Activated effector memory CD4-positive, alpha-beta T cell treated with anti-CD3 and anti-CD28 coated beads, Interleukin-2, amount 50 U/mL, for 16 hours (primary cell): ENCODE data around the gene MAOB.
"Not testable (repeated sequence)": the region's sequence is repeated elsewhere in the genome, so short reads cannot be mapped to it uniquely, and the experiment has no call there.

Experiments used
- DNase-seq: peaks from one replicate; pipeline ENCODE4 v3.0.0-alpha.2; 2020

The MAOB gene

DNA sequence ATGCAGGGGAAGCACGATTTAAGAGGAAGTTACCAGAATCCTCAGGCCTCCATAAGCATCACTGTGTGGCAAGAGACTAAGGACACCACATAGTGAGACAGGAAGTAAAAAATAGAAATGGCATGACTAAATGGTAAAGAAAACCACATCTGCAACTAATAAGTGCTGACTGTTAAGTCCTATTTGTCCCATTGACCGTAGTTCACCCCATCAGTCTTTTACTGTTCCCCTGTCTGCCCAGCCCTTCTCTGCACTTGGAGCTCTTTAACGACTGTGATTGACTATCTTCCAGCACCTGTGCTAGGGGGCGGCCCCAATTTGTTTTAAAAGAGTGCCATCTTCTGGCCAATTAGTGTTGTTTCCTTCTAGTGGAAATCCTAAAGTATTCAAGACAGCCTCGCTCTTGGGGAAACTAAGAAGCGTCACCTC lies 132.0 kb downstream of the MAOB start:
- peak; percentile 67 for DNase-seq

- no peak for DNase-seq
Observed at GRCh38 chrX:43747476-43747875, 134.8 kb downstream of the MAOB start.

DNA sequence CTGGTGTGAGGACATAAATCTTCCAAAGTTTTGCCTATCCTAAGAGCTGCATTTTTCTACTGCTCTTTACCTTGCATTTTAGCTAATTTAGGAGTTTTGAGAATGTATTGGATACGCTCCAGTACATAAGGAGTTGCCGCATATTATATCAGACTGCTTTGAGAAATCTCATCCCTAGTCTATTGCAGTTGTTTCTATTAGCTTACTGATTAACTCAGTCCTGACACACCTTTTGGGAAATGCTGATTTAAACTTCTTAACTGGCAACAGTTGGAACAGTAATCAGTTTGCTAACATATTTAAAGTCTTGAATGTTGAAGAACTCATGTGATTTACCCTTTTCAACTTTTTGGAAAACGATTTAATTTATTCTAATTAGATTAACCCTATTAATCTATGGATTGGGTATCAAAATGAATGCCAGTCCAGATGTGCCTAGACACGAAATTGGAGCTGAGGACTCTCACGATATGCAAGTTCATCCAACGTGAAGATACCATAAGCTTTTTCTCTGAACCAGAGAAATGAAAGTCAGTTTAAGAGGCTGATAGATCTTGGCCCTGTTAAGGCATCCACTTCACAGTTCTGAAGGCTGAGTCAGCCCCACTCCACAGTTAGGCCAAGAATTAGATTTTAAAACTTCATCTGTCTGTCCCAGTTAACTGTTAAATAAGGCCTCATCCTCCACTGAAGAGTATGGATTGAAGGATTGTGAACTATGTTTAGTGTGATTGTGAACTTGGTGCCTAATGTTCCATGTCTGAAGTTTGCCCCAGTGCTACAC lies 136.1 kb downstream of the MAOB start:
- no peak for DNase-seq

- DNase-seq = no peak
Observed at GRCh38 chrX:43744284-43744683, 138.0 kb downstream of the MAOB start.

GRCh38 chrX:43743100-43743822 lies 139.0 kb downstream of the MAOB start:
- no peak for DNase-seq

DNA sequence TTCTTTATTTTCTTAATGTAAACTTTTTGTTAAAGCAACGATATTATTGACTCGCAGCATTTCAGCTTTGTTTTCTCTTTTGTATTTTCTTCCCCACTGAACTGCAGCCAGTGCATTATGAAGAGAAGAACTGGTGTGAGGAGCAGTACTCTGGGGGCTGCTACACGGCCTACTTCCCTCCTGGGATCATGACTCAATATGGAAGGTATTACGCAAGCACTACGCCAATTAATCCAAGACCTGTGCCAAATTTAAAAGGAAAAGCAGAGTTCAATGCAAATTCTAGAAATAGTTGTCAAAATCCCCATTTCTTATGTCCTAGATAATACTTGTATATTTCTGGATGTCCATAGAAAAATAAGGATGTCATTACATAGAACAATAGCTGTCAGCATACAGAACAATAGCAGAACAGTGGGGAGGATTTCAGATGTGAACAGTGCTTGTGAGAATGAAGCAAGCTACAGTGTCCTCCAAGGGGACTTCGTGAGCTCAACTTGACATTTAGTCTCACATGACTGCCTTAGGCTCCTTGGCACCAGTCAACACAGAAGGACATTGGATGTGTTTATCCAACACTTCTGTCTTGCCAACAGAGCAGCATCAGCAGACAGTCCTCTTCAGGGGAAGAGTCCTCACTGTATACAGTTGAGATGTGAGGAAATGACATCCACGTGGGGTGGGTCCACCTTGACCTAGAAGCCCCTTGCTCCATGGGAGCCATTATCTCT lies 140.2 kb downstream of the MAOB start:
- DNase-seq = no peak

DNA sequence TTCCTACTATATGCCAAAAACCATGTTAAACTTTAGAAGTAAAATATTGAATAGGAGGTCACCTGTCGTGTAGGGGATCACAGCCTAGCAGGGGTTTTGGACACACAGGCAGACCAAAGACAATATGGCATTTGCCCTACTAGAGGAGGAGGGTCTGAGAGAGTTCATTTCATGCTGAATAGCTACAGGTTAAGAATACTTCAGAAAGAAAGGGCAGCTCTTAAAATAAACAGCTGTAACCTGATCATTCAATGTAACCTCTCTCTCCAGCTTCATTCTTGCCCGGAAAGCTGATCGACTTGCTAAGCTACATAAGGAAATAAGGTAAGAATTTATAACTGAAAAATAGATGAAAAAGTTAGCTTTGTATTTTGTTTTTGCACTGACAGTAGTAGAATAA lies 146.3 kb downstream of the MAOB start:
- DNase-seq = no peak

GRCh38 chrX:43735534-43735933 lies 146.7 kb downstream of the MAOB start:
- no peak for DNase-seq

GRCh38 chrX:43734444-43734843 lies 147.8 kb downstream of the MAOB start:
- DNase-seq = no peak

- no peak for DNase-seq
Observed at GRCh38 chrX:43733699-43734098, 148.6 kb downstream of the MAOB start.

DNA sequence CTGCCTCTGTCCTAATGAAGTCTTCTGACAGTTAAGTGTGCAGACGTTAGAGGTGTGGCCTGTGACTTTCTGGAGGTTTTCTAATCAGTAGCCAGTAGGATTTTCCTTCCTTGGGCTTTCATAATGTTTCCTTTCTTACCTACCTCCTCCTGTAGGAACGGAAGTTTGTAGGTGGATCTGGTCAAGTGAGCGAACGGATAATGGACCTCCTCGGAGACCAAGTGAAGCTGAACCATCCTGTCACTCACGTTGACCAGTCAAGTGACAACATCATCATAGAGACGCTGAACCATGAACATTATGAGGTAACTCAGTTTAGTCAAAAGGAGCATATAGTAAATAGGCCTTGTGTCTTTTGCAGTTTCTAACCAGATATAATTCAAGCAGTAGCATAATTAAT lies 151.2 kb downstream of the MAOB start:
- DNase-seq = no peak

GRCh38 chrX:43728966-43729365 lies 153.3 kb downstream of the MAOB start:
- no peak for DNase-seq

GRCh38 chrX:43728002-43728401 lies 154.2 kb downstream of the MAOB start:
- no peak for DNase-seq

DNA sequence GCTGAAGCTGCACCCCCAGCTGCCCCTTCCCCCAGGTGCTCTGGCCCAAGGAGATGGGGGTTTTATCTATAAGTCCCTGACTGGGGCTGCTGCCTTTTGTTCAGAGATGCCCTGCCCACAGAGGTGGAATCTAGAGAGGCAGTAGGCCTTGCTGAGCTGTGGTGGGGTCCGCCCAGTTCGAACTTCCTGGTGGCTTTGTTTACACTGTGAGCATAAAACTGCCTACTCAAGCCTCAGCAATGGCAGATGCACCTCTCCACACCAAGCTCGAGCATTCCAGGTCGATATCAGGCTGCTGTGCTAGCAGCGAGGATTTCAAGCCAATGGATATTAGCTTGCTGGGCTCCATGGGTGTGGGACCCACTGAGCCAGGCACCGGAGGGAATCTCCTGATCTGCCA lies 155.0 kb downstream of the MAOB start:
- not testable (repeated sequence) for DNase-seq

- not testable (repeated sequence) for DNase-seq
Observed at GRCh38 chrX:43725227-43725626, 157.0 kb downstream of the MAOB start.

DNA sequence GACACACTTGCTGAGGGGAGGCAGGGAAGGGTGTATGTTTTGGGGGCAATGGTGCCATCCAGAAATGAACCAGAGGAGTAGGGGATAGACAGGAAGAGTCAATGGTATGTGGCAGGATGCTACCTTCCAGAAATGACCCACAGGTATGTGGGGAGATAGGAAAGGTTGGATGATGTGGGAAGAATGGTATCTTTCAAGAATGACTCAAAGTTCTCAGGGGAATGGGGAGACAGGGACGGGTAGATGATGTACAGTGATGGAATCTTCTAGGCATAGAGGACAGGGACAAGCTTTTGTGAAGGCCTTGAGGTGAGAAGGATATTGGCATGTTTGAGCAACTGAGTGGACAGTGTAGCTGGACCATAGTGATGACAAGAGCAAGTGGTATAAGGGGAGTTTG lies 161.3 kb downstream of the MAOB start:
- DNase-seq = no peak

DNA sequence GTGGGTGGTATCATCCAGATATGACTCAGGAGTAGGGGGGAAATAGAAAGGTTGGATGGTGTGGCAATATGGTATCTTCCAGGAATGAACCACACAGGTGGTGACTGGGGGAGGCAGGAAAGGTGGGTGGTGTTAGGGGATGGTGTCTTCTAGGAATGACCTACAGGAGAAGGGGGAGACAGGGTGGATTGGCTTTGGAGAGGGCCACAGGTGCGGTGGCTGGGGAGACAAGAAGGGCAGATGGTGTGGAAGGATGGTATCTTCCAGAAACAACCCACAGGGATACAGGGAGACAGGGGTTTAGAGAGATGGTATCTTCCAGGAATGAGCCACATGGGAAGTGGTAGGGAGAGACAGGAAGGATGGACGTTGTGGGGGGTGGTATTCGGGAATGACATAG lies 162.2 kb downstream of the MAOB start:
- no peak for DNase-seq

DNA sequence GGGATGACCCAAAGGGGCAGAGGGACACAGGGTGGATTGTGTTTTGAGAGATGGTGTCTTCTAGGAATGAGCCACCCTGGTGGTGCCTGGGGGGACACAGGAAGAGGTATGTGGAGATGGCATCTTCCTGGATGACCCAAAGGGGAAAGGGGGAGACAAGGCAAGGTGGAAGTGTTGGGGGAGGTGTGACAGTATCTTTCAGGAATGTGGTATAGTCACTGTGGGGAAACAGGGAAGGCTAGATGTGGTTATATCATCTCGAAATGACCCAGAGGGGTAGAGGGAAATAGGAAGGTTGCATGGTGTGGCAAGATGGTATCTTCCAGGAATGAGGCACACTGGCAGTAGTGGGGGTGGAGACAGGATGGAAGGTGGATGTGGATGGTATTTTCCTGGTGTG lies 163.3 kb downstream of the MAOB start:
- DNase-seq = no peak

GRCh38 chrX:43718546-43718945 lies 163.7 kb downstream of the MAOB start:
- no peak for DNase-seq

DNA sequence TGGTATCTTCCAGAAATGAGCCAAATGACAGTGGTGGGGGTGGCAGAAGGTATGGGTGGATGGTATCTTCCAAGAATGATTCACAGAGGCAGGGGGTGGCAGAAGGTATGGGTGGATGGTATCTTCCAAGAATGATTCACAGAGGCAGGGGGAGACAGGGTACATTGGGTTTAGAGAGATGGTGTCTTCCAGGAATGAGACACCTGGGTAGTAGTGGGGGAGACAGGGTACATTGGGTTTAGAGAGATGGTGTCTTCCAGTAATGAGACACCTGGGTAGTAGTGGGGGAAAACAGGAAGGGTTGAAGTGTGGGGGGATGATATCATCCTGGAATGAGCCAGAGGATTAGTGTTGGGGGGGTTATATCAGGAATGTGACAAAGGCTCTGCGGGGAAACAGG lies 164.2 kb downstream of the MAOB start:
- DNase-seq = no peak

GRCh38 chrX:43717161-43717560 lies 165.1 kb downstream of the MAOB start:
- no peak for DNase-seq

DNA sequence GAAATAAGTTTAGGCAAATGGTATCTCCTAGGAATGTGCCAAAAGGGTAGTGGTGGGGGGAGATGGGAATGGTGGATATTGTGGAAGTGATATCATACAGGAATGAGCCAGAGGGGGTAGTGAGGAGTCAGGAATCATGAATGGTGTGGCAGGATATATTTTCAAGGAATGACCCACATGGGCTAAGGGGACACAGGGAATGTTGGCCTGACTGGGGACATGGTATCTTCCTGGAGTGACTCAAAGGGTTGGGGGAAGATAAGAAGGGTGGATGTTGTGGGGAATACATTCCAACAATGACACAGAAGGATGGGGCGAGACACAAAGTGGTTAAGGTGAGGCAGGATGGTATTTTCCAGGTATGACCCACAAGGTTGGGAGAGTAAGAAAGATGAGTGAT lies 165.6 kb downstream of the MAOB start:
- DNase-seq = no peak
